Dendritic cell treated with granulocyte-macrophage colony-stimulating factor and Interleukin-4, amounts not matched to agents 40 ng/mL and 50 ng/mL, for 4 days (primary cell): Measurements from ENCODE around the gene KAT2B.
A peak's percentile ranks its signal among the peaks of the same experiment; 100 is the strongest.

ENCODE experiments used
- H3K27ac Mint-ChIP-seq: one replicate; pipeline ENCODE4 v1.8.0; 2022; ENCODE audit warnings: mild to moderate bottlenecking, mixed read lengths
- H3K27me3 Mint-ChIP-seq: one replicate; pipeline ENCODE4 v1.8.0; 2022; ENCODE audit warnings: mild to moderate bottlenecking, mixed read lengths
- H3K36me3 Mint-ChIP-seq: one replicate; pipeline ENCODE4 v1.8.0; 2022; ENCODE audit warnings: low read depth, mixed read lengths
- H3K4me1 Mint-ChIP-seq: one replicate; pipeline ENCODE4 v1.8.0; 2022; ENCODE audit warnings: low read depth, mixed read lengths
- H3K4me3 Mint-ChIP-seq: one replicate; pipeline ENCODE4 v1.8.0; 2022; ENCODE audit warnings: mild to moderate bottlenecking, moderate library complexity, mixed read lengths
- H3K9me3 Mint-ChIP-seq: one replicate; pipeline ENCODE4 v1.8.0; 2022; ENCODE audit warnings: mixed read lengths
- intact Hi-C: fragments of 100-400 bp; cut with micrococcal nuclease; formaldehyde crosslinking; loops from one replicate; pipeline ENCODE4 v1.15.0; 2022

KAT2B gene

DNA sequence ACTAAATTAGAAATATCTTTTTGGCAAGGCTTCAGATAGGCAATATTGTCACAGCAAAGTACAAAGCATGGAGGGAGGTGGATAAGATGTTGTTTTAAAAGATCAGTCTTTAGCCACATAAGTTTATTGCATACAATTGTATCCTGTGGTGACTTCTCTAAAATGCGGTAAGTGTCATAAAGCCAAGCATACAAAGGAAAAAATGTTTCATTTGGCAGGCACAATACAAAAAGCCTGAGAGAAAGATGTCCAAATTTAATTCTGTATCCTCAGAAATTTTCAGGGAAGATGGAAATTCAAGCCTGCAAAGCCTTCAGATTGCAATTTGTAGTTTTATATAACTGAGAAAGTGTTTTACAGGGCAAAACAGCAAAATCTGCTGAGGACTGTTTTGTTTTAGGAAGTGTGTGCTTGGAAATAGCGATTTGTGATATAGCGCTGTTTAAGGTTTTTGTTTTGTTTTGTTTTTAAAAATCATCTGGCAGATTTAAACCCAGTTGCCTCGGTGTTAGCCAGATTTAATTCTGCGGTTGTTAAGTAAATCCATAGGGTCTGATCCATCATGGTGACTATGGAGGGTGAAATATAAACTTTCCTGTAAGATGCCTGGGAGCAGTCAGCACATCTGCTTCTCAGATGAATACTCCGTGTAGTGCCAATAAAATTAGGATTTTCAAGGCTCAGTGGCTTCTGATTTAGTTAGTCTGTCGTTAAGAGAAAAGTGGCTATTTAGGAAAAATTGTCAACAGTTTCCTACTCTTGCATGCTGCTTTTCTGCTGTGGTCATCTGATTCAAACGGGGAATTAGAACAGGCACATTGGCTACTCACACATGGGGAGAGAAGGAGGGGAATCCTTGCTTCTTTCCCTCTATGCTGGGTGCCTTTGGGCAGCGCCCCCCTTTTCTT is 8.0 kb downstream of the KAT2B start:
- Mint-ChIP-seq H3K27me3 (no peaks in the 10 kb centered on the region), H3K36me3 (no peaks in the 10 kb centered on the region), H3K4me1 (peaks cover 47% of the 10 kb centered on the region), H3K9me3 (no peaks in the 10 kb centered on the region), H3K4me3 (peak overlapping the region; percentile 30), H3K27ac (peak overlapping the region; percentile 67)
- intact Hi-C loops = loop anchor here (10.0 kb wide), 1 partner anchor 57 kb away; no protein-coding TSS in a partner anchor

DNA sequence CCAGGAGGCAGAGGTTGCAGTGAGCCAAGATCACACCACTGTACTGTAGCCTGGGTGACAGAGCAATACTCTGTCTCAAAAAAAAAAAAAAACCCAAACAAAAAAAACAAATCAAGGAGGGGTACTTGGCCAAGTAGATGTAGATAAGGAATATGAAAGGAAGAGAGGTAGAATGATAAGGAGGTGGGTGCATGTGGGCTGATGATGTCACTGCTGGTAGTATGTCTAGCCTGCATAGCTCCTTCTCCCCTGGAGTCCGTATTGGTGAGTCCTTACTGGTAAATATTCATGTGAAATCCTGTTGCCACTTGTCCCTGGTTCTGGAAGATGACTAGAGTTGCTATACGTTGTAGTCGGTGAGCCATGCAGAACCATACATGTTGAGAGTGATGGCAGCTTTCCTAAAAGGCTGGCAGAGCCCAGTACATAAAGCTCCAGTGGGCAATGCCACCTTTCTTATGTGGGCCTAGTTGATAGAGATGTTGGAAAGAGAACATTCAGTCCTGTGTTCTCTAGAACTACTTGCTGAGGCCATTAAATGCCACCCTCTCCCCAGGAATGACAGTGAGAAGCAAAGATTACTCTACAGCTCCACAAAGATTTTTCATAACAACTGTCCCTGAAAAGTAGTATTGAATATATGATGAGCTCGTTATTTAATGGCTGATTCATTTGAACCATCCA is 11.0 kb downstream of the KAT2B start:
- Mint-ChIP-seq H3K27ac (no peak overlapping the region), H3K4me1 (peaks cover 36% of the 10 kb centered on the region), H3K36me3 (no peaks in the 10 kb centered on the region), H3K27me3 (no peaks in the 10 kb centered on the region), H3K4me3 (no peak overlapping the region), H3K9me3 (no peaks in the 10 kb centered on the region)
- intact Hi-C loops = no loop called here

DNA sequence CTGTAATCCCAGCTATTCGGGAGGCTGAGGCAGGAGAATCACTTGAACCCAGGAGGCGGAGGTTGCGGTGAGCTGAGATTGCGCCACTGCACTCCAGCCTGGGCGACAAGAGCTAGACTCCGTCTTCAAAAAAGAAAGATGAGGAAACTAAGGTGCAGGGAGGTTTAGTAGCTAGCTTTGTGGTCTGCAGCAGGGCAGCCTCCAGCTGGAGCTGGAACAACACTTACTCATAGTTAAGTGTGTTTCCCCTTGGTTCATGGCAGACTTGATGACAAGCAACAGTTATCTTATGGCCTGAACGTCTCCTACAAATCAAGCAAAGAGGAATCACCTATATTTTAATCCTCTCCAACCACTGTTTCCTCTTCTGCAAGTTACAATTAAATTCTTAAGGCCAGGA is 12.6 kb downstream of the KAT2B start:
- Mint-ChIP-seq H3K27ac (no peak overlapping the region), H3K36me3 (no peaks in the 10 kb centered on the region), H3K9me3 (no peaks in the 10 kb centered on the region), H3K27me3 (no peaks in the 10 kb centered on the region), H3K4me3 (no peak overlapping the region), H3K4me1 (peaks cover 28% of the 10 kb centered on the region)
- intact Hi-C loops = no loop called here

DNA sequence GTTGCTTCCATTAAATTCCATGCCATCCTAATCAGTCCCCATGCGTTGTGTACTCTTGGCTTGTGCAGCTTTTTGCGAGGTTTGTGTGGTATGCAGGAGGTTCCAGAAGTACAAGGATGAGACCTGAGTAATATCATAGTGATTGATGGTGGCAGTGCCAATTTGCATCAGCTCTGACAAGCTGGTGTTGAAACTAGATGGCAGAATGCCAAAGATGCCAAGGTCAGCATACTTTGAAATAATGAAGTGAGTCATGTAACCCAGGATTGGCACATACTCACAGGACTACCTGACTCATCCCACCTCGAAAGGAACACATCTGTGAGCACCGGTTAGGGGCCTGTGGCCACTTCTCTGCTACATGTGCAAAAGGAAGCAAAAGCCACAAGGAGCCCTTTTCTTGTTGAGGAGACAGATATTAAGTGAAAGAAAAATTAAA is 14.3 kb downstream of the KAT2B start:
- Mint-ChIP-seq H3K9me3 (no peaks in the 10 kb centered on the region), H3K36me3 (no peaks in the 10 kb centered on the region), H3K4me1 (peaks cover 13% of the 10 kb centered on the region), H3K27ac (no peak overlapping the region), H3K27me3 (no peaks in the 10 kb centered on the region), H3K4me3 (no peak overlapping the region)
- intact Hi-C loops = no loop called here

DNA sequence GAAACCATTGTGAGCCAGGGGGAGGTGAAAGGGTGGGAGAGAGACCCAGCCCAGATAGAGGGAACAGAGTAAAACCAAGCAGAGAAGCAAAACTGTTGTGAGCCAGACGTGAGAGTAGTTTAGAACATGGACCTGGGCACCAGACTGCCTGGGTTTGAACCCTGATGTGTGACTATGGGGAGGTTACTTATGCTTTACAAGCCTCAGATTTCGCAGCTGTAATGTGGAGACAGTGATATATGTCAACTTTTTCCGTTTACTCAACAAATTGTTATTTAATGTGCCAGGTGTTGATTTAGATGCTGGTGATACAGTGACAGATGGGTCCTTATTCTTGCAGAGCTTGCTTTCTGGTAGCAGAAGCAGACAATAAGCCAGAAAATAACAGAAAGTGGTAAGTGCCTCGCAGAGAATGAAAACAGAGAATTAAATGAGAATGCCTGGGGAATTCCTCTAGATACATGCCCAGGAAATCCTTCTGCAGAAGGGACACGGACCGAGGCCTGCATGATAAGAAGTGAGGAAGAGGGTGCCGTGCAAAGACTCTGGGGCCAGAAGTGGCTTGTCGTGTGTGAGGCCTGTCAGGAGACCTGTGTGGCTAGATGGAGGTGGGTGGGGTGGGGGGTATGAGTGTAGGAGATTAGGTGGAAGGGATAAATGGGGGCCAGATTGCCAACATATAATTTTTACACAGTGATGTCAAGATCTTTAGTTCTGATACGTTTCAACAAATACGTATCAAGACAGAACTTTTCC is 15.0 kb downstream of the KAT2B start:
- peaks cover 18% of the 10 kb centered on the region for H3K4me1 Mint-ChIP-seq

DNA sequence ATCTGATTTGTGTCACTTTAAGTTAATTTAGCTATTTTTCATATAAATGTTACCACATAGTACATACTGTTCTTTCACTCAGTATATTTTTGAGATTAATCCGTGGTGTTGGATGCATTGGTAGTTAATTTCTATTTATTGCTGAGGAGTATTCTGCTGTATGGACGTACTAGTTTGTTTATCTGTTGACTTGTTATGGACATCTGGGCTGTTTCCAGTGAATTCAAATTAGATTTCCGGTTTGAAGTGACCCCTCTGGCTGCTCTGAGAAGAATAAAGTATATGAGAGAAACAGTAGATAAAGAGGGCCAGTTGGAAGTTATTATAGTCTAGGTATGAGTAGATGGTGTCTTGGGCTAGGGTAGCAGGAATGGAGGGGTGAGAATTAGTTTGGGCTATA is 15.6 kb downstream of the KAT2B start:
- H3K9me3 Mint-ChIP-seq = no peaks in the 10 kb centered on the region
- no peak overlapping the region for H3K27ac Mint-ChIP-seq
- intact Hi-C loops = loop anchor here (2.0 kb wide), 1 partner anchor 15 kb away; the partner anchor contains the start of gene KAT2B
- H3K4me1 Mint-ChIP-seq = peaks cover 24% of the 10 kb centered on the region
- H3K36me3 Mint-ChIP-seq = no peaks in the 10 kb centered on the region
- no peak overlapping the region for H3K4me3 Mint-ChIP-seq
- H3K27me3 Mint-ChIP-seq = no peaks in the 10 kb centered on the region

More for the DNA sequence above, 15.0 kb downstream of the KAT2B start:
- Mint-ChIP-seq H3K4me3 (no peak overlapping the region), H3K27ac (no peak overlapping the region), H3K36me3 (no peaks in the 10 kb centered on the region), H3K9me3 (no peaks in the 10 kb centered on the region), H3K27me3 (no peaks in the 10 kb centered on the region)
- intact Hi-C loops = no loop called here

DNA sequence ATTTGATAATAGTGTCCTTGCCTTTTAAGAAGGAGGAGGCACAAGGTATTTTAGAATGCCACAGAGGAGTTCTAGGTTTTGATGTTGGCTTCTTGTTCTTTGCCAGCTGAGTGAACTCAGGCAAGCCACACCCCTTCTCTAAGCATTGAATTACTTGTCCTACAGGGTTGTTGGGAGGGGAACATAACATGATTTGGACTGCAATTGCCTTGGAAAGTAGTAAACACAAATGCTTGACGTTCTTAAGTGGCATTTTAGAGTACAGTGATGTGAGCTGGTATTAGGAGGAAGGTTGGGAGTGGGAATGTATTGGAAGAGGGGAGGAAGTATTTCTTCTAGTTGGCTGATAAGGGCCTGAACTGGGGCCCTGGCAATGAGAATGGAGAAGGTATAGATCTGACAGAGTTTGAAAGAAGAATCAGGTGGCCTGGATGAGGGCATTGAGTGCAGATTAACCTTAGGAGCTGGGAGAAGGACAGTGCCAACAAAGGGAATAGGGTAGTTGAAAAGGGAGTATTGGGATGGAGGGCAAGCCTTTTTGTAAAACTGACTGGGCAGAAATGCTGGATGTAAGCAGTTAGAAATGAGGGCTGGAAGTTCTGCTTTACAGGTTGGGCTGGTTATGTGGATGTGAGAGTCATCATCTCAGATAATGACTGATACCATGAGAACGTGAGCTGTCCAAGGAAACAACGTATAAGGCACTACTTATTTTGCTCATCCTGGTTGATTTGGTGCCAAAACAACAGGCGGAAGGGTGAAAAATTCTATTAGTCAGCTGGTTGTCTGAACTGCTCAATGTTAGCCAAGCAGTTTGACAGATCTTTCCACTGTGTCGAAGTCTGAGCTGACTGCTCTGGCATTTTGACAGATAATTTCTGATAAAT is 16.7 kb downstream of the KAT2B start:
- Mint-ChIP-seq H3K9me3 (no peaks in the 10 kb centered on the region), H3K4me3 (no peak overlapping the region), H3K27me3 (no peaks in the 10 kb centered on the region), H3K27ac (no peak overlapping the region), H3K4me1 (peaks cover 30% of the 10 kb centered on the region), H3K36me3 (no peaks in the 10 kb centered on the region)
- intact Hi-C loops = loop anchor here (2.0 kb wide), 1 partner anchor 16 kb away; the partner anchor contains the start of gene KAT2B

DNA sequence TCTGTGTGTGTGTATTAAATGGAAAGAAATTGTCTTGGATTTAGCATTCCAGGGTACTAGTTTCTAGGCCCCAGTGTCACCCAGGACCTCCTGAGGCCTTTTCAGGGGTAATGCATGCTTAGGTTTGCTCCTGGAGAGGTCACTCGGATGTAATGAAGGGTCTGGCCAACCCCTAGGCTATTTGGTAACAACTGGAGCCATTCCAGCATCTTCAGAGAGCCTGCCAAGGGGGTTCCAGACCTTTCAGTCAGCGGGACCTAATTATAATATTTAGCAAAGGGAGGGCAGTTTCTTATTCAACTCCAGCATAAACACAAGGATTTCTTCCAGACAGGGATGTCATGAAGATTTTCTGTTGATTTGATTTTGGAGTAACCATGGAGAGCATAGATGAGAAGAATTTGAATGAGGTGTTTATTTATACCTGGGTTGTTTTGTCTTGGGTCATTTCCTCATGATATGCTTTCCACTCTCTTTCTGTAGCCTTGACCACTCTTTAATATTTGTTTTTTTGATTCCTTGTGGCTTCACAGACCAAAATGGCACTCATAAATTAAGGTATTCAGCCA is 17.4 kb downstream of the KAT2B start:
- intact Hi-C loops = loop anchor here (2.0 kb wide), 1 partner anchor 17 kb away; the partner anchor contains the start of gene KAT2B
- Mint-ChIP-seq H3K4me1 (peaks cover 26% of the 10 kb centered on the region), H3K9me3 (no peaks in the 10 kb centered on the region), H3K36me3 (no peaks in the 10 kb centered on the region), H3K27ac (no peak overlapping the region), H3K4me3 (no peak overlapping the region), H3K27me3 (no peaks in the 10 kb centered on the region)

DNA sequence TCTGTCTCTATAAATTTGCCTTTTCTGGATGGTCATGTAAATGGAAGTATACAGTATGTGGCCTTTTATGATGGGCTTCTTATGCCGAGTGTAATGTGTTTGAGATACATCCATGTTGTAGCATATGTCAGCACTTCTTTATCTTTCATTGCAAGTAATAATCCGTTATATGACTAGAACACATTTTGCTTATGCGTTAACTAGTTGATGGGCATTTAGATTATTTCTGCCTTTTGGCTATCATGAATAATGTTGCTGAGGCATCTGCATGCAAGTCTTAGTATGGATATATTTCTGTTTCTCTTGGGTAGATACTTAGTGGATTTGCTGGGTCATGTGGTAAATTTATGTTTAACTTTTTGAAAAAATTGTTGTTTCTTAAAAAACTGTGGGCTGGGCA is 19.7 kb downstream of the KAT2B start:
- Mint-ChIP-seq H3K4me3 (no peak overlapping the region), H3K9me3 (no peaks in the 10 kb centered on the region), H3K27me3 (no peaks in the 10 kb centered on the region), H3K4me1 (peaks cover 22% of the 10 kb centered on the region), H3K27ac (no peak overlapping the region), H3K36me3 (no peaks in the 10 kb centered on the region)
- intact Hi-C loops = loop anchor here (5.0 kb wide), 1 partner anchor 113 kb away; the partner anchor contains the start of gene RAB5A

DNA sequence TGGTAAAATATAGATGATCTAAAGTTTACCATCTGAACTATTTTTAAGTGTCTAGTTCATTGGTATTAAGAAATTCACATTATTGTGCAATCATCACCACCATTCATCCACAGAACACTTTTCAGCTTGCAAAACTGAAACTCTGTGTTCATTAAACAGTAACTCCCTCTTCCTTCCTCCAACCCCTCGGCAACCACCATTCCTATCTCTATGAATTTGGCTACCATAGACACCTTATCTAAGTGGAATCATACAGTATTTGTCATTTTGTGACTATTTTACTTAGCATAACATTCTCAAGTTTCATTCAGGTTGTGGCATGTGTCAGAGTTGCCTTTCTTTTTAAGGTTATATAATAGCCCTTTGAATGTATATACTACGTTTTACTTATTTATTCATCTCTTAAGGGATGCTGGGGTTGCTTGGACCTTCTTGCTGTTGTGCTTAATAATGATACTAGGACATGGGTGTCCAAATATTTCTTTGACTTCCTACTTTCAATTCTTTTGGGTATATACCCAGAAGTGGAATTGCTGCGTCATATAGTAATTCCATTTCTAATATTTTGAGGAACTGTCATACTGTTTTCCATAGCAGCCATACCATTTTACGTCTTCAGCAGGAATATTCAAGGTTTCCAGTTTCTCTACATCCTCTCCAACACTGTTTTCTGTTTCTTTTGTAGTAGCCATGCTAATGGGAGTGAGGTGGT is 20.9 kb downstream of the KAT2B start:
- H3K4me3 Mint-ChIP-seq = peak overlapping the region; percentile 59
- peaks cover 25% of the 10 kb centered on the region for H3K4me1 Mint-ChIP-seq
- no peaks in the 10 kb centered on the region for H3K27me3 Mint-ChIP-seq
- H3K9me3 Mint-ChIP-seq = no peaks in the 10 kb centered on the region
- peak overlapping the region; percentile 82 for H3K27ac Mint-ChIP-seq
- H3K36me3 Mint-ChIP-seq = no peaks in the 10 kb centered on the region
- intact Hi-C loops = loop anchor here (5.0 kb wide), 1 partner anchor 114 kb away; the partner anchor contains the start of gene RAB5A

DNA sequence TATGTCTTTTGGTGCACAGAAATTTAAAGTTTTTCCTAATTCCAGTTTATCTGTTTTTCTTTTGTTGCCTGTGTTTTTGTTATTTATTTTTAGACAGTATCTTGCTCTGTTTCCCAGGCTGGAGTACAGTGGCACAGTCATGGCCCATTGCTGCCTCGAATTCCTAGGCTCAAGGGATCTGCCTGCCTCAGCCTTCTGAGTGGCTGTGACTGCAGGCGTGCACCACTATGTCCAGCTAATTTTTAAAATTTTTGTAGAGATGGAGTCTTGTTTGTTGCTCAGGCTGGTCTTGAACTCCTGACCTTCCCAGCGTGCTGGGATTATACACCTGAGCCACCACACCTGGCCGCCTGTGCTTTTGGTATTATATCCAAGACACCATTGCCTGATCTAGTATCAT is 22.8 kb downstream of the KAT2B start:
- intact Hi-C loops = loop anchor here (5.0 kb wide), 1 partner anchor 116 kb away; the partner anchor contains the start of gene RAB5A
- Mint-ChIP-seq H3K27me3 (no peaks in the 10 kb centered on the region), H3K4me1 (peaks cover 27% of the 10 kb centered on the region), H3K27ac (peak overlapping the region; percentile 29), H3K9me3 (no peaks in the 10 kb centered on the region), H3K36me3 (no peaks in the 10 kb centered on the region), H3K4me3 (no peak overlapping the region)

DNA sequence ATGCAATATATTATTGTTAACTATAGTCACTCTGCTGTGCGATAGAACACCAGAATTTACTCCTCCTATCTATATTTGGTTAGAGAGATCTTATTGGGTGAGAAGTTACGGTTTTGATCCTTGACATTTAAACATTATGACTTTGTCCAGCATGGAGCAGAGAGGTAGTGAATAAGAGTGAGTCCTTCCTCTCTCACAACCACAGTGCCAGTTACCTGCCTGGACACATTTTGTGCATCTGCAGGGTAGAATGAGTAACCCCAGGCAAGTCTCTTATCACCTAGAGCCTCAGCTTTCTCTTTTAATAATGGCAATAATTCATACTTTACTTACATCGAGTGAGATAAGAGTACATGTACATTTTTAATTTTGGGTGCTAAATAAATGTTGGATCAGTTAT is 24.1 kb downstream of the KAT2B start:
- peaks cover 41% of the 10 kb centered on the region for H3K4me1 Mint-ChIP-seq
- no peak overlapping the region for H3K4me3 Mint-ChIP-seq
- no peaks in the 10 kb centered on the region for H3K27me3 Mint-ChIP-seq
- H3K27ac Mint-ChIP-seq = no peak overlapping the region
- no peaks in the 10 kb centered on the region for H3K9me3 Mint-ChIP-seq
- H3K36me3 Mint-ChIP-seq = no peaks in the 10 kb centered on the region
- intact Hi-C loops = loop anchor here (5.0 kb wide), 1 partner anchor 117 kb away; the partner anchor contains the start of gene RAB5A
